Hepatocyte (in vitro differentiated cells): ENCODE measurements around the gene CARMIL1. TPM values are rescaled to one million over a fixed set of nuclear protein-coding genes. Genes with fewer than 3 reads are reported as not detected.

Experiments
- DNase-seq: peaks from one replicate; pipeline ENCODE4 v3.0.0-alpha.2; 2016; ENCODE audit warnings: low spot score
- H2AFZ ChIP-seq: fragments of 200-600 bp; sonication (generic); 2 replicates; pipeline ENCODE4 v1.6.0; 2016; ENCODE audit warnings: antibody characterized with exemption, mild to moderate bottlenecking
- H3K27ac ChIP-seq: fragments of 200-600 bp; sonication (generic); 2 replicates; pipeline ENCODE4 v1.5.1; 2016; ENCODE audit warnings: mild to moderate bottlenecking
- H3K27me3 ChIP-seq: fragments of 200-600 bp; sonication (generic); 2 replicates; pipeline ENCODE4 v1.6.1; 2016
- H3K36me3 ChIP-seq: fragments of 200-600 bp; sonication (generic); replicated peaks from 2 replicates; pipeline ENCODE4 v1.5.1; 2016; ENCODE audit warnings: low read depth; ENCODE audit not compliant: insufficient read depth
- H3K4me1 ChIP-seq: fragments of 200-600 bp; sonication (generic); 2 replicates; pipeline ENCODE4 v1.5.1; 2016; ENCODE audit warnings: mild to moderate bottlenecking, moderate library complexity; ENCODE audit not compliant: insufficient read depth
- H3K4me2 ChIP-seq: fragments of 200-600 bp; sonication (generic); 2 replicates; pipeline ENCODE4 v1.6.0; 2016
- H3K4me3 ChIP-seq: fragments of 200-600 bp; sonication (generic); 2 replicates; pipeline ENCODE4 v1.5.1; 2016; ENCODE audit warnings: mild to moderate bottlenecking
- H3K79me2 ChIP-seq: fragments of 200-600 bp; sonication (generic); 2 replicates; pipeline ENCODE4 v1.6.0; 2017; ENCODE audit warnings: mild to moderate bottlenecking
- H3K9me2 ChIP-seq: fragments of 200-600 bp; sonication (generic); replicated peaks from 2 replicates; pipeline ENCODE4 v1.6.0; 2017; ENCODE audit warnings: mild to moderate bottlenecking; ENCODE audit not compliant: insufficient read depth
- H3K9me3 ChIP-seq: fragments of 200-600 bp; sonication (generic); 2 replicates; pipeline ENCODE4 v1.5.1; 2016; ENCODE audit warnings: low read depth, mild to moderate bottlenecking
- H4K20me1 ChIP-seq: fragments of 200-600 bp; sonication (generic); 2 replicates; pipeline ENCODE4 v1.6.0; 2016; ENCODE audit warnings: mild to moderate bottlenecking; ENCODE audit not compliant: insufficient read depth, poor library complexity, severe bottlenecking
- EZH2 ChIP-seq: fragments of 200-600 bp; sonication (generic); IDR thresholded peaks from 2 replicates; pipeline ENCODE4 v1.6.1; 2016; ENCODE audit warnings: antibody characterized with exemption, mild to moderate bottlenecking, borderline replicate concordance
- EZH2phosphoT487 ChIP-seq: fragments of 200-600 bp; sonication (generic); IDR thresholded peaks from one replicate; pipeline ENCODE4 v1.6.1; 2018; ENCODE audit warnings: antibody characterized with exemption, mild to moderate bottlenecking, low read depth, moderate library complexity; ENCODE audit not compliant: unreplicated experiment, severe bottlenecking
- WGBS: methylation state at CpG from one replicate; pipeline ENCODE4 v1.1.6; 2016; ENCODE audit warnings: low lambda C conversion rate; ENCODE audit errors: missing lambda C conversion rate; 5-methylcytosine and 5-hydroxymethylcytosine counted together
- polyA plus RNA-seq: library from polyadenylated mRNA; unstranded; fragments of >200 nt; fragmentation: Nextera tagmentation; extraction: Ambion mirVana; gene quantifications from 2 replicates; pipeline ENCODE4 v1.2.1, GENCODE V29; 2016
- total RNA-seq: library from RNA; depleted of rRNA; stranded (reverse); fragments of >200 nt; gene quantifications from 2 replicates; pipeline ENCODE4 v1.2.3, GENCODE V29; 2014
- TF ChIP-seq, protein P1 (sequence below): fragments of 200-600 bp; sonication (generic); IDR thresholded peaks from 2 replicates; pipeline ENCODE4 v1.5.1; 2016; ENCODE audit warnings: antibody characterized with exemption, mild to moderate bottlenecking; ENCODE audit not compliant: poor library complexity

Gene CARMIL1
- total and polyA plus RNA-seq, 2 experiments from 2014 or later, result 19.5 to 40.6 TPM

DNA sequence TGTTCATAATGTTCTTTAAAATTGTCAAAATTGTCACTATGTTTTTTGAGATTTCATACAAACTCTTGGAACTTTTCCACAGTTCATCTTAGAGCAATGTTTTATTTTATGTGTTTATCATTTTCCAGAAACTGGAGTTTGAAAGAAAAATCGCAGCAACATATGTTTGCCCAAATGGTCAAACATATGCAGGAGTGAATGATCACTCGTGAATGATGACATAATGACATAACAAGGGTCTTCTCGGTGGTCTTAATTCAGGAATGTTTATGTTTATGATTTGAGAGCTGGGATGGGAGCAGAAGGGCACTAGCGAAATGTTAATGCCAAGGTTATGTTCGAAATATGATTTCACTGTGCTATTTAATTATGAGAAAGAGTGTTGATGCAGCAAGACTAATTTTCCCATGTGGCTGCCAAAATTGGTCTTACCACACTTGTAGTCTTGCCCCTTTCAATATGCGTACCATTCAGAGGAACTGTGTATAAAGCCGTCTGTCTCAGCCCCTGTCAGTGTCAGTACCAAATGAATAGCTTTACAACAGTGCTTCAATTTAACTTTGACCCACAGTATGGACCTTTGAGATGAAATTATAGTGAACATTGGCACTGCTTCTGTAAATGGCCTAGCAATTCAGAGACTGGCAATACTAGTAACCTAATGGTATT lies 152.3 kb downstream of the CARMIL1 start:
- no peak overlapping the region for H3K27ac ChIP-seq
- no peaks in the 10 kb centered on the region for H3K36me3 ChIP-seq
- peaks cover 21% of the 10 kb centered on the region for H3K79me2 ChIP-seq
- WGBS, result 85% methylated on average over 7 of the region's 7 CpGs
- no peak for DNase-seq
- no peak overlapping the region for H3K4me2 ChIP-seq
- H3K9me3 ChIP-seq, result no peaks in the 10 kb centered on the region
- TF ChIP-seq, protein P1, sequence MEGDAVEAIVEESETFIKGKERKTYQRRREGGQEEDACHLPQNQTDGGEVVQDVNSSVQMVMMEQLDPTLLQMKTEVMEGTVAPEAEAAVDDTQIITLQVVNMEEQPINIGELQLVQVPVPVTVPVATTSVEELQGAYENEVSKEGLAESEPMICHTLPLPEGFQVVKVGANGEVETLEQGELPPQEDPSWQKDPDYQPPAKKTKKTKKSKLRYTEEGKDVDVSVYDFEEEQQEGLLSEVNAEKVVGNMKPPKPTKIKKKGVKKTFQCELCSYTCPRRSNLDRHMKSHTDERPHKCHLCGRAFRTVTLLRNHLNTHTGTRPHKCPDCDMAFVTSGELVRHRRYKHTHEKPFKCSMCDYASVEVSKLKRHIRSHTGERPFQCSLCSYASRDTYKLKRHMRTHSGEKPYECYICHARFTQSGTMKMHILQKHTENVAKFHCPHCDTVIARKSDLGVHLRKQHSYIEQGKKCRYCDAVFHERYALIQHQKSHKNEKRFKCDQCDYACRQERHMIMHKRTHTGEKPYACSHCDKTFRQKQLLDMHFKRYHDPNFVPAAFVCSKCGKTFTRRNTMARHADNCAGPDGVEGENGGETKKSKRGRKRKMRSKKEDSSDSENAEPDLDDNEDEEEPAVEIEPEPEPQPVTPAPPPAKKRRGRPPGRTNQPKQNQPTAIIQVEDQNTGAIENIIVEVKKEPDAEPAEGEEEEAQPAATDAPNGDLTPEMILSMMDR, result no peak
- TF ChIP-seq EZH2phosphoT487, result no peak
- no peak for TF ChIP-seq EZH2
- no peaks in the 10 kb centered on the region for H3K27me3 ChIP-seq
- H3K4me1 ChIP-seq, result no peaks in the 10 kb centered on the region
- H3K4me3 ChIP-seq, result no peak overlapping the region
- H3K9me2 ChIP-seq, result no peaks in the 10 kb centered on the region
- no peak overlapping the region for H2AFZ ChIP-seq
- H4K20me1 ChIP-seq, result no peaks in the 10 kb centered on the region

DNA sequence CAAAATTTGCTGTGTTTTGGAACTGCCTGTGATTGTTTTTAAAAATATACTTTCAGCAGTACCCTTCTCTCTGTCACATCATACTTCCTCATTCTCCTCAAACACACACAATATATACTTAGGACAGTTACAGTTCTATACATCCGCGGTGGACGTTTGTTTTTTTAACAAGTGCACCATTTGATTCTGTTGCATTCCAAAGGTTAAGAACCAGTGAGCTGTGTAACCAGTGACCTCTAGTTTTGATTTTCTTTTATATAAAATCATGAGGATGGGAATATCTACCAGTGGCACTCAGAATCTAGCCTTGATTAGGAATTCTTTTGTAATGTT lies 152.8 kb downstream of the CARMIL1 start:
- Histone ChIP-seq H3K9me2 (no peaks in the 10 kb centered on the region), H4K20me1 (no peaks in the 10 kb centered on the region), H3K9me3 (no peaks in the 10 kb centered on the region), H3K4me3 (no peak overlapping the region), H3K4me2 (no peak overlapping the region), H3K36me3 (no peaks in the 10 kb centered on the region), H3K79me2 (peaks cover 21% of the 10 kb centered on the region), H3K4me1 (no peaks in the 10 kb centered on the region), H3K27ac (no peak overlapping the region), H2AFZ (no peak overlapping the region), H3K27me3 (no peaks in the 10 kb centered on the region)
- 71% methylated on average over 3 of the region's 3 CpGs for WGBS
- TF ChIP-seq EZH2phosphoT487 (no peak), EZH2 (no peak)
- TF ChIP-seq, protein P1, result no peak
- DNase-seq, result no peak

DNA sequence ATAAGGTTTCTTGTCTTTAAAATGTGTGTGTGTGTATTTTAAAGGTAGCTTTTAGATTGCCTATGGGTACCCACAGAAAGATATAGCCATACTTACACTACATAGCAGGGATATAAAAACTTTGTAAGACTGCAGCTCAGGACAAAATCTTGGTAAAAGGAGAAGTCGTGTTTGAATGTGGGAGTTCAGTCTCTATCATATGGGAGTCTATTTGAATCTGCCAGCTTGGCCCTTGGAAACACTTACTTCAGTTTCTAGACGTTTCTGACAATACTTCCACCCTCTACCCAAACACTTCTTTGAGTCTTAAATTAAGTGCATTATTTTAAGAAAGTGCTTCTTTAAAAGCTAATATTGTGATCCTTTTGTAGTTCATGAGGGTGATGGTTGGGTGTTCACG lies 155.7 kb downstream of the CARMIL1 start:
- Histone ChIP-seq H3K4me1 (no peaks in the 10 kb centered on the region), H3K4me3 (no peak overlapping the region), H4K20me1 (no peaks in the 10 kb centered on the region), H3K27me3 (no peaks in the 10 kb centered on the region), H2AFZ (no peak overlapping the region), H3K9me3 (no peaks in the 10 kb centered on the region), H3K79me2 (peaks cover 16% of the 10 kb centered on the region), H3K36me3 (no peaks in the 10 kb centered on the region), H3K9me2 (no peaks in the 10 kb centered on the region), H3K27ac (no peak overlapping the region), H3K4me2 (no peak overlapping the region)
- TF ChIP-seq EZH2phosphoT487, result no peak
- TF ChIP-seq, protein P1, result no peak
- TF ChIP-seq EZH2, result no peak
- DNase-seq, result no peak
- 91% methylated on average over 3 of the region's 3 CpGs for WGBS
